Activated CD4-positive, CD25-positive, alpha-beta regulatory T cell treated with anti-CD3 and anti-CD28 coated beads, Interleukin-2, amount 50 U/mL, for 24 hours (primary cell): ENCODE measurements around the gene ATG7.
A peak's percentile ranks its signal among the peaks of the same experiment; 100 is the strongest.

Experiments used
- ATAC-seq, 2 donors: fragments of 150-1000 bp; cut with Tn5 transposase; one replicate each; pipeline ENCODE4 v1.10.0; 2021; ENCODE audit warnings: mild to moderate bottlenecking in 1 of 2, moderate library complexity in 1 of 2

The ATG7 gene

DNA sequence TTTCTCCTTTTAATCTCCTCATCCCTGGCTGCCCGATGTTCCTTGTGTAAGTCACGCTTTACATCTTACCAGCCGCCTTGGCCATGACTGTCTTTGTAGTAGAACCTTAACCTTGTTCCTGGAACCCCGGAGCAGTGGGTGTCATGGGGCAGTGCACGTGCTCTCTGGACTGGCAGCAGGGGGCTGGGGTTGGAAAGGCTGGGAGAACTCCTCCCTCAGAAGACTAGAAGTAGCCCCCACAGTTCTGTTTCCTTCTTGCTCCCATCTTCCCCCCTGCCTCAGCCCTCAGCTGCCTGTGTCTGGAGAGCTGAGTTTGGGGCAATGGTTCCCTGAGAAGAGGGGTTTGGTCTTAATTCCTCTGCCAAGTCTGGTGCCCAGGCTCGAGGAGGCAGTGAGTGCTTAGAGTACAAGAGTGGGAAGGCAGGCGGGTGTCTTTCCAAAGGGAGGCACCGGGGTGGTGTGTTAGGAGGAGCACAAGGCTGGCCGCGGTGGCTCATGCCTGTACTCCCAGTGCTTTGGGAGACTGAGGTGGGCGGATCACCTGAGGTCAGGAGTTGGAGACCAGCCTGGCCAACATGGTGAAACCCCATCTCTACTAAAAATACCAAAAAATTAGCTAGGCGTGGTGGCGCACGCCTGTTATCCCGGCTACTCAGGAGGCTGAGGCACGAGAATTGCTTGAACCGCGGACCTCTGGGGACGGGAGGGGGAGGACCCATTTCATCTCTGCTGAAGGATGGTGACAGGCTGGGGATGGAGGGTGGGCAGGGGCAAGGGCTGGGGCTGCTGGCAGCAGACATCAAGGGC, 271.1 kb downstream of the ATG7 start:
- no peak for ATAC-seq

DNA sequence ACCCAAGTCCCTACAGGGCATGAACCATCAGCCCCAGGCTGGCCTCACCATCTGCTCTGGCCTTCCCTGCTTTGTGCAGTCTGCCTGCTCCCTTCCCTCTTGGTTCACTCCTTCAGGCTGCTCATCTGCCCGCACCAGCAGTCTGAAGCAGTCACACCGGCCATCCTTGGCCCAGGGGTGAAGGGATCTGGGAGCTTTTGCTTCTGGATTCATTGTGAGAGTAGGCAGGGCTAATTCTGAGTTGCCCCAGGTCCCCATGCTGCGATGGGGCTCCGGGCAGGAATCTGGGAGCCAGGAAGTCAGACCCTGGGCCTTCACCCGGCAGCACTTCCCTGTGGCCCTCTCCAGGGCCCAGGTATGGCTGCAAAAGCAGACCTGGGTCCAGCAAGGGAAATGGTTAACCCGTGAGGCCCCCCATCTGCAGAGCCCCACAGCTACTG, 271.8 kb downstream of the ATG7 start:
- ATAC-seq: no peak

DNA sequence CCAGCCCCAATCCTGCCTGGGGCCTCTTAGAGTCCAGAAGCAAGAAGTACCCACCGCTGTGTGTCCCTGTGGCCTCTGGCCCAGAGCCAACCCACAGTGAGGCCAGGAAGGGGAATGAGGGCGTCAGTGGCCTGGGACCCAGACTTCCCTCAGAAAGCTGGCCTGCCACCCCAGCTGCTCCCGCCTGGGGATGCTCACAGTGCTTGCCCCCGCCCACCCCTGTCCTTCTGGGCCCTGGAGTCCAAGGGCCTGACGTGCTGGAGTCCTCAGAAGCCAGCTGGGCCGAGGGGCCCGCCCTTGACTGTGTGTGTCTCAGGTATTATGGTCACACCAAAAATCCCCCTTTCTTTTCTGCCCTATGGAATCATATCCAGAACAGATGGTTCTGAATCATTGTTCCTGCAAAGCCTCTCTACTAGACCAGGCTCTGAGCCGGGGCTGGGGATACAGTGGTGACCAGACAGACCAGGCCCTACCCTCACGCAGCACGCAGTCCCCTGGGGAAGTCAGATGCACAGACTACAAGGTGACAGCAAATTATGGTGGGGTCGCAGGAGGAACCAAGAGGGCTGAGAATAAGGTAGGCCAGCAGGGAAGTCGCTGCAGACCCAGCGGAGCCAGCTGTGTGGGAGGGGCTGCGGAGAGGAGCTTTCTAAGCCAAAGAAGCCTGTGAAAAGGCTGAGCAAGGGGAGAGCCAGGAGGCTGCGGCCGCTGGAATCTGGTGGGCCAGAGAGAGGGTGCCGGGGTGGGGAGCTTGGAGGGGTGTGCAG, 272.4 kb downstream of the ATG7 start:
- ATAC-seq: no peak

DNA sequence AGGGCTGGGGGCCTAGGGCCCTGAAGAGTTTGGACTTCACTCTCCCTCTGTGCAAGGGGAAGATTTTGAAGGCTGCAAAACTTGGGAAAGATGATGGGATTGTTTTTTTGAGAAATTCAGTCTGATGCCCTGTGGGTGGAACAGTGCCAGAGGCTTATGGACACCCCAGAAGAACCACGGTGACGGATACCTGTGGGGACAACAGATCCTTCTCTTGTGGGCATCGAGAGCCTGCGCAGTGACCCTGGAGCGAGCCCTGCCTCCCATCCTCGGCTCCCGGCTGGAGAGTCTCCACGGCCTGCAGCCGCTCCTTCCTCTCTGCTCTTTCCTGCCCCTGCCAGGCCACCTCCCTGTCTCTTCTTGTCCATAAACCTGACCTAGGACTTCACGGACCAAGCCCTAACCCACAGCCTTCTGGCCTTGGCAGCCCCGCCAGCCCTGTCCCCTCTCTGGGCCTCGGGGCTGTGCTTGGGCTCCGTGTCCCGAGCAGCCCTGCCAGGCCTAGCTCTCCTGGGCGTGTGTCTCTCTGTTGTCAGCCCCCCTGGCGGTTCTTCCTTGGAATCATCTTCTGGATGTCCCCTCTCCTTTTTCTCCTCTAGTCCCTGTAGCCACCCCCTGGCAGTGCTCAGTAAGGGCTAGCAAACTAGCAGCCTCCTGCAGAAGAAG, 273.1 kb downstream of the ATG7 start:
- ATAC-seq: no peak

DNA sequence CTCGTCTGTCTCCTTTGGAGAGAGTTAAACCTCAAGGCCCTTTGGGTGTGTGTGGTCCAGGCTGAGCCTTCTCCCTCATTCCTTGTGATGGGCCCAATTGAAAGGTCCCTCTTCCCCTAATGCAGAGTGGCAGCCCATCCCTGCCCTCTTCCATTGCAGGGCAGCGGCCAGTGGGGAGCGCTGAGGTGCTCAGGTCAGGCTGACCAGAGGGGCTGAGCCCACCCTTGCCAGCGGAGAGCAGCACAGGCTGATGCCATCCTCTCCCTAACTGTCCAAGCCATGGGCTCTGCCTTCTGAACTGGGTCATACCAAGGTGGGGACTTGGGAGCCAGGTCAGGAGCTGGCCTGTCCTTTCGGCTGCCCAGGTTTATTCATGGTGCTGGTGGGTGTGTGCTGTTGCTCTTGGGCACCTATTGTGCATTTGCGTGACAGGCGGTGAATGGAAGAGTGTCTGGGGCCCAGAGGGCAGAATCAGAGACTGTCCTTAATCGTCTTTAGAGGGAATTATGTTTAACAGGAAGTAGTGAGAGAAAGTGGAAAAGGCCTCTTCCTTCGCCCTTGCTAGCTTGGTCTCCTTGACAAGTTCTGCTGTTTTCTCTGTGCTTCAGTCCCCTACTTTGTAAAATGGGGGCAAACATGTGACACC, 274.6 kb downstream of the ATG7 start:
- ATAC-seq: no peak

DNA sequence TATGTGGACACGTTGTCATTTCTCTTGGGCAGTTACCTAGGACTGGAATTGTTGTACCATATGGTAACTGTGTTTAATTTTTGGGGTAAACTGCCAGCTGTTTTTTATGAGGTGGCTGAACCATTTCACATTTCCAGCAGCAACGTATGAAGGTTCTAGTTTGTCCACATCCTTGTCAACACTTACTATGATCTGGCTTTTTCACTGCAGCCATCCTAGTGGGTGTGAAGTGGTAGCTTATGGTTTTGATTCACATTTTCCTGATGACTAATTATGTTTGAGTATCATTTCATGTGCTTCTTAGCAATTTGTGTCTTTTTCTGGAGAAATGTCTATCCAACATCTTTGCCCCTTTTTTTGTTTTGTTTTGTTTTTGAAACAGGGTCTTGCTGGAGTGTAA, 275.3 kb downstream of the ATG7 start:
- ATAC-seq: no peak

DNA sequence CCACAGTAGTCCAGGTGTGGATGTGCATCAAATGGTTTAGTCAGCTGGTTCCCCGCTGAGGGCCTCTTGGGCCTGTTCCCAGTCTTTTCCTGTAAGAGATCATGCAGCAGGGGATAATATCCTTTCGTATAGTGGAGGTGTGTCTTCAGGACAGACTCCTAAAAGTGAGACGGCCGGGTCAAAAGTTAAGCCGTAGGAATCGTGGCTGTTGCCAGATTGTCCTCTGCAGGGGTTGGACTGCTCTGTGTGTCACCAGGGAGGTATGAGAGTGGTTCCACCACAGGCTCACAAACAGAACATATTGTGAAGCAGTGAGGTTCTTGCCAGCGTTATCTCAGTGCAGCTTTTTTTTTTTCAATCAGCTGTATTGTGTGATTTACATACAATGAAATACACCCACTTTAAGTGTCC, 276.5 kb downstream of the ATG7 start:
- ATAC-seq: no peak

DNA sequence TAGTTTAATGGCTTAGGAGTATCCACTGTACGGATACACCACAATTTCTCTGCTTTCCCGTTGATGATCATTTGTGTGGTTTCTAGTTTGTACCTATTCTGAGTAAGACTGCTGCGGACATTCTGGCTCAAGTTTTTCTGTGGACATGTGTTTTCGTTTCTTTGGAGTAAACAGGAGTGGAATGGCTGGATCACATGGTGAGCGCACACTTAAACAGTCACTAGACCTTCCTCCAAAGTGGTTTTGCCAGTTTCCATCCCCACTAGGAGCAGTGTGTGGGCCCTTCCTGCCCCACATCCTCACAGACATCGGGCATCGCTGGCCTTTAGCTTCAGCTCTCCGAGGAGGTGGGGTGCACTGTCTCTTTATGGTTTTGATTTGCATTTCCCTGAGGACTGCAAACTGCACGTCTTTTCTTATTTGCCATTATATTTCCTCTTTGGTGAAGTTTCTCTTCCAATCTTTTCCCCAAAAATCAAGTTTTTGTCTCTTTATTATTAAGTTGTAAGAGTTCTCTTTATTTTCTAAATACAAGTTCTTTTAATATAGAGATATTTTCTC, 277.5 kb downstream of the ATG7 start:
- no peak for ATAC-seq

DNA sequence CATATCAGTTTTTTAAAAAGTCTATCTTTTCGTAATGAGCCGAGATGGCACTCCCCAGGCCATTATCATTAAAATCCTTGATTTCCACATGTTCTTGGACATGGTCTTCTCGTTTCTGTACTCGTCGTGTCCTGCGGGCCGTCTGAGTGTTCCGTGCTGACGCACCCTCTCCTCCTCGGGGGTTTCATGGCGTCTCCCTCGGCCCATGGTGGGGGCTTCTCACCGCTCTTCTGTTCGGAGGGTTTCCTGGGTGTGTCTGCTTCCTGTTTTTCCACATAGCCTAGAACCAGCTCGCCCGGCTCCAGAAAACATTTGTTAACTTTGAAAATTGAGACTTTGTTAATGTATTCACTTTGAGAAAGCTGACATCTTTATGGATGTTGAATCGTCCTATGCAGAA, 278.8 kb downstream of the ATG7 start:
- no peak for ATAC-seq

DNA sequence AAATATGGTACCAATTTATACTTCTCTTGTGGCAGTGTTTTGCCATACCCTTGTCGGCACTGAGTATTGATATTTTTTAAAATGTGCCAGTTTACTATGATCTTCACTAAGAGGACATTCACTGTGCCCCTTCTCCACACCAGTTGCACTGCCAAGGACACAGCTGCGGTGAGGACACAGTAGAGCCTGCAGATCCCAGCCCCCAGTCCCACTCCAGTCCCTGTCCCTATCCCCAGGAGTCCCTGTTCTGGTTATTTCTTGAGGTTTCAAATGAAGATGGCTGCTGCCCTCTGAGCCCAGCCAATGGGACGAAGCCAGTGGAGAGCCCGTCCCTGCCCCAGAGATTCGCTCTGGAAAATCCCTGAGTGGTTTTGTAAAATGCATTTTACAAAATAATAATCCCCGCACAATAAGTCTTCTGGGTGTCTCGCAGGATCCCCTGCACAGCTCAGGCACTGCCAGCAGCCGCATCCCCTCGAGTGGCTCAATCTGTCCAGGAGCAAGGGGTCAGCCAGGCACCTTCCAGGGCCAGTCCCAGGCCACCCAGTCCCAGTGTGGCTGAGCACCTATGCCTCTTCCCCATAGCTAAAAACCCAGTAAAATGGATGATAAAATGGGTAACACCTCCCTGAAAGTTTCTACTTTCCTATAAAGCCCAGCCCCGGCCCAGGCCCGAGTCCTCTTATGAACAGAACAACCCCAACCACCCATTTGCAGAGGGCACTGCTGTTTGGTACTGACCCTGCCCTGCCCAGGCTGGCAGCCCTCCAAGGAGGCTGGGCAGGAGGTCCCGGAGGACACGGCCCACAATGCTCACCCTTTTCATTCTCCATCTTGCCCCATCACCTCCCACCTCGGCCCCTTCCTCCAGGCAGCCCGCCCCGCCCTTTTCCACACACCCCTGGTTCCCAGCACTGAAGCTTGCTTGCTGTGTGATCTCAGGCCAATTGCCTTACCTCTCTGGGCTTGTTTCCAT, 280.4 kb downstream of the ATG7 start:
- no peak for ATAC-seq

DNA sequence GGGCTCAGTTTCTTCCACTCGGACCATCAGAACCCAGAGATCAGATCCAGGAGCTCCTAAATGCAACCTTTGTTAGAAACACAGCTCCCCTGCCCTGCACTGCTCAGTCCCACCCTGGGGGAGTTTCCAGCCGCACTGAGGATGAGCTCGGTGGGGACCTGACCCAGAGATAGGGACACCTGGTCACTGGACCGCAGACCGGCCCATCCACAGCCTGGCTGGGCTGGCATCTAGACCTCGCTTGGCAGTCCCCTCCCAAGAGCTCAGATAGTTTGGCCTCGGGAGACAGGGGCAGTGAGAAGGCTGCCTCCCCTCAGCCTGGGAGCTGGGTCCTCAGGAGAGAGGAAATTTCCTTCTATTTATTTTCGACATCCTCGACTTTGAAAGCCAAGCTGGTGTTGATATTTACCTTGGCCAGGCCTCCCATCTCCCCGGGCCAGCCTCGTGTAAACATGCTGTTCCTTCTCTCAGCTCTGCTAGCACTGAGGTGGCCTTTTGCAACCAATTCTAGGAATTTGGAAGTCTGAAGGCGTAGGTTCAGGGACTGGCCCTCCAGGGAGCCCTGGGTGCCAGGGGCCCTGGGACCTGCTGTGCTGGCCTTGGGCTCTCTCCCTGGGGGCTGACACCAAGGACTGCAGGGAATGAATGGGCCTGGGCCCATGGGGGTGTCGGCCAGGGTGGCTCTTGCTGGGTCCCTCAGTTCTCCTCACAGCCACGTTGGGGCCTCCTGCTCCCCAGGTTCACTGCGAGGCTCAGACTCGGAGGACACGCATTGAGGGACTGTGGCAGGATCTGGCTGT, 281.4 kb downstream of the ATG7 start:
- no peak for ATAC-seq

DNA sequence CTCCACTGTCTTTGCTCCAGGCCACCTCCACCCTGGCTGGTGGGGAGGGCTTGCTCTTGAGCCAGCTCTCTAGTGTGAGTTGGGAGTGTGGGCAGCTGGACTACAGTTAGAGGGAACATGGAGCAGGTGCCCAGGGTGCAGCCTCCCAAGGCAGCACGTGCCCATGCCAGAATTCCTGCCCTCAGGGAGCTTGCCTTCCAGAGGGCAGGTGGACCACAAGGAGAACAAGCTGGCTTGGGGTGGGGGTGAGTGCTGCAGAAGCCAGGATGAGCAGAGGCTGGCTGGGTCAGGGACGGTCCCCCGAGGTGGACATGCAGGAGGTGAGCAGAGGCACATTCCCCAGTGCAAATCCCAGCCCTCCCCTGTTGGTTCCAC, 282.0 kb downstream of the ATG7 start:
- ATAC-seq: no peak

DNA sequence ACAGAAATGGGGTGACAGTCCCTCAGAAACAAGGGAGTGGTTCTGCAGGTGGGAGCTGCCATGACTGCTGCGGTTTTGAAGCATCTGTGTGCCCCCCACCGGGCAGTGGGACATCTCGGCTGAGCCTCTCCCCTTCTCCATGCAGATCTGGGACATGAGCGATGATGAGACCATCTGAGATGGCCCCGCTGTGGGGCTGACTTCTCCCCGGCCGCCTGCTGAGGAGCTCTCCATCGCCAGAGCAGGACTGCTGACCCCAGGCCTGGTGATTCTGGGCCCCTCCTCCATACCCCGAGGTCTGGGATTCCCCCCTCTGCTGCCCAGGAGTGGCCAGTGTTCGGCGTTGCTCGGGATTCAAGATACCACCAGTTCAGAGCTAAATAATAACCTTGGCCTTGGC, 282.5 kb downstream of the ATG7 start:
- no peak for ATAC-seq

DNA sequence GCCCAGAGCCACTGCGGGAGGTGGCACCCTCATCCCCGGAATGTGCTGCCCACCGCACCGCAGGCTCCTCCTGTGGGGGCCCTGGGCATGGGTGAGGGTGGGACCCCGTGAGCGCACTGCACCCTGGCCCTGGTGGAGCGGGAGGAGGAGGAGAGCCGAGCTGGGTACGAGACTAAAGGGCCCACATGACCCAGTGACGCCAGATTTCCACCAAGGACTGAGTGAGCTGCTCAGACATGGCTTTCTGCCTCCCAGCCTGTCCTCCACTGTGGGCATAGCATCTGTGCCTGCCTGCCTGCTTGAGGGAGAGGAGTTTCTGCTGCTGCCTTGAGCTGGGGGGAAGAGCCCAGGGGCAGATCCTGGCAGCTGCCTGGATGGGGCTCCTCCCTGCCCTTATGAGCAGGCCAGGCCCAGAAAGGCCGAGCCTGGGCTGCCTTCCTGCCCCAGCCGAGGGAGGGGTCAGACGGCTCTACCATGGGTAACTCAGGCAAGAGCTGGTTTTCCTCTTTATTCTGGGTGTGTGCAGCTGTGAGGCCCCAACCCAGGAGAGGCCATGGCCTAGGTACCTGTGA, 283.1 kb downstream of the ATG7 start:
- no peak for ATAC-seq

DNA sequence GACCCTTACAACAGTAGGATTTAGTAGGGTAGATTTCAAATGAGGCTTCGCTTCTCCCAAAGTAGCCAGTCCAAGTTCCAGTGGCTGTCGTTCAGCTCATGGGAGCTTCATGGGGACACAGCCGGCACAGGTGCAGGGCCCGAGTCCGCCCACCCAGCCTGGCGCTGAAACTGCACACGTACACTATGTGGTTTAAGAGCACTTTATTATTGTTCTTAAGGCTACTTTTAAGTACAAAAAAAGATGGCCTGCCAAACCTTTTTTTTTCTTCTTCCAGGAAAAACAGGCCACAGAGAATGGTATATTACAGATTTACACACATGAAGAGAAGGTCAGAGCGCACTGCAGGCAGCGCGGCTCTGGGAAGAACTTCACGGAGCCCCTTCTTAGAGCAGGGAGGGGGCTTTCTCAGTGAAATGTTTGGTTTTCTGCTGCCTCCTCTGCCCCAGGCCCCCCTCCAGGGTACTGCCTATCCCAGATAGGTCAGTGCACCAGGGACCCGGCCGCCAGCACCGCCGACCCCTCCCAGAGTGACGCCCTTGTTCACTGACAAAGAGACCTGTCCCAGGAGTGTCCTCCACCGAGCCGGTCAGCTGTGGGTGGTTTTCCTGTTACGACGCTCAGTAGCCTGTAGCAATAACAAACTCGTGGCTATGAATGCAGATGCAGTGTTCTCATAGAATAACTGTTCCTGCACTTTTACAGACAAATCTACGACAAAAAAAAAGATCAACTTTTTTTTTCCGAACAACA, 283.9 kb downstream of the ATG7 start:
- ATAC-seq: no peak

DNA sequence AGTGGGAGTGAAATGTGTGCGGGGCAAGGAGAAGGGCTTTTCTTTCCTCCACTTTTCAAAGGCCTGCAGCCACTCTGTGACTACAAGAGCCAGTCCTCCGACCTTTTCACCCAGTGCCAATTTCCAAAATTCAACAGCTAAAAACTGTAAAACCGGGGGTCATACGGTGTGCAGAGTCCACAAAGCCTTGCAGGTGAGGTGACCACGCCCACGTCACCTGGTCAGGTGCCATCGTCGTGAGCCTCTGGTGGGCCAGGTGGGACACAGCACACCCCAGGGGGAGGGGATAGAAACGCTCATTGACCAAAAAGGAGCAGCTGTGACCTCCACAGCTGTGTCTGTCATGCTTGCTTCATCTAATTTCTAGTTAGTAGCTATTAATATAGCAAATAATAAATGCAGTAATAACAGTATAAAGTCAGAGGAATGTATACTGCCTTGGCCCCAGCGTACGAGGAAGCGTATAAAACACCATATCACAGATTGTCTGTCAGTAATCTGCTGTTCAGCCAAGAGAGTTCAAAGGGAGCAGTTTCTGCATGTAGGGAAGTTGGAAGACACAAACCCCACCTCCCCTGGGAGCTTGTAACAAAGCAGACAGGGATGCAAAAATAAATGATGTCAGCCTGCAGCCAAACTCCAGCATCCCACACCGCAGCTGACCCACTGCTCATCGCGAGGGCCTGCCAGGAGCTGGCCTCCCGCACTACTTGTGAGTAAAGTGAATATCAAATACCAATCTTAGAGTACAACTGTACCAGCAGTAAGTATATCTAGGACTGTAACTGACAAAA, 284.9 kb downstream of the ATG7 start:
- ATAC-seq: no peak

DNA sequence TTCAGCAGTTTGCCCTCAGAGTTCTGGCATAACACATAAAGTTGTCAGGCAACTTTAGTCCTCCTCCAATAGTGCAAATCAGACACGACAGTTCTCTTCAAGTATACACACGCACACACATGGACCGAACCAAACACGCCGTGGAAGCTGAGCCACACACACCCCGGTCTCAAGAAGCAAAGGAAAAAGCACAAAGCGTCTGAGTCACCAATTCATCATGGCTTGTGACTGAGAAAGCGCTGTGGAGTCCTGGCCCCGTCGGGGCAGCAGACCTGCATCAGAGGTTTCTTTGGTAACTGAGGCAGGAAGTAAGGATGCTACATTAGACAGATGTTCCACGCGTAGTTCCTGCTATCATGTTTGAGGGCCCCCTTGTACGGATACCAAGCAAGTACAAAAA, 285.8 kb downstream of the ATG7 start:
- peak; percentile 26 to 28 for ATAC-seq

DNA sequence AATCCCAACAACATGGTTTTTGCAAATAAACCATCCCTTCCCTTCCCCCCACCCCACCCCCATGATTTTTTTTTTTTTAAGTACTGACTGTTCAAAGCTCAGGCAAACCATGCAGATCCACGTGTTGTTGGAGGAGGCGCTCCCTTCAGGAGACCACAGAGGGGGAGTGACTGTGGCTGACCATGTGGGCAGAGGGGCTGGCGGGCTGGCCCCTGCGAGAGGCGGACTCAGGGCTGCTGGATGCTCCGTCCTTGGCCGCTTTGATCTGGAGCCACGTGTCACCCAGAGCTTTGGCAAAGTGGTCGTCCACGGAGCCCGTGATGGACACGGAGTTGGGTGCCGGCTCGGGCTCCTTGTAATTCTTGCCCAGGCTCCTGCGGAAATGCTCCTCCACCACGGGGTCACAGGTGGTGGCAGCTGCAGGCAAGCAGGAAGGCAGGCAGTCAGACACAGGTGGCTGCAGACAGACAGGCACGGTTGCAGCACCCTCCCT, 286.3 kb downstream of the ATG7 start:
- ATAC-seq: no peak
